Tibial nerve (tissue), 4 donors: ENCODE results near the gene A2M.

Source experiments
- EP300 ChIP-seq, 2 donors: sonication (generic); formaldehyde crosslinking; IDR thresholded peaks; one replicate each; pipeline ENCODE4 v1.6.1; 2017; ENCODE audit warnings: antibody characterized with exemption in 2 of 2, mild to moderate bottlenecking in 1 of 2
- POLR2A ChIP-seq, 2 donors: fragments of 450-650 bp; IDR thresholded peaks; one replicate each; pipeline ENCODE4 v1.6.1; 2017; ENCODE audit warnings: antibody characterized with exemption in 2 of 2, mild to moderate bottlenecking in 2 of 2, moderate library complexity in 2 of 2
- TF ChIP-seq, protein P1 (sequence below), 5 experiments: fragments of 200-600 bp in 3 of 5; fragments of 450-650 bp in 2 of 5; sonication (generic) in 3 of 5; IDR thresholded peaks; one replicate each; pipeline ENCODE4 v1.5.1; 2016 to 2019; ENCODE audit warnings: antibody characterized with exemption in 5 of 5, mild to moderate bottlenecking in 3 of 5, moderate library complexity in 2 of 5

DNA sequence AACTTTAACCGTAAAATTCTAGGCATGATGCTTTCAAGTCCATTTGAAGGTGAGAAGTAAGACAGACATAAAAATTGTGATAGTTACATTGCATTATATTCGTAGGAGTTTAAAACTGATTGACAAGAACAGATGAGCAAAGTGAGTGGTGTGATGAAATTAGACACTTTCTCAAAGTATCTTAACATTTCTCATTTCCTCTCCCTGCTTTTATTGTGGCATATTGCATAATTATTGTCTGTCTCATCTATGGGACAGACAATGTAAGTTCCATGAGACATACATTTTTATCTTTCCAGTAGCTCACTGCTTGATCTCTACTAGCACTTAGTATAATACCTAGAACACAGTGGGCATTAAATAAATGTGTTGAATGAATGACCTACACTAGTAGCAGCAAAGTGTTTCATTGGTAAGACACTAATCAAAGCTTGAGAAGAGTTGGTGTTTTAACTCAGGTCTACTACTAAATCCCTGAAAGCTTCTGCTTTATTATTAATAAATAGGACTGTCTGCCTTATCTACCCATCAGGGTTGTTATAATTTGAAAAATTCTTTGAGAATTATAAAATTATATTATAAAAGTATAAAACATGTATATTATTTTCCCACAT, 19.0 kb downstream of the A2M start:
- TF ChIP-seq EP300 (IDR thresholded peaks at IDR 0.05) (no peak), POLR2A (IDR thresholded peaks at IDR 0.05) (no peak)
- TF ChIP-seq, protein P1, sequence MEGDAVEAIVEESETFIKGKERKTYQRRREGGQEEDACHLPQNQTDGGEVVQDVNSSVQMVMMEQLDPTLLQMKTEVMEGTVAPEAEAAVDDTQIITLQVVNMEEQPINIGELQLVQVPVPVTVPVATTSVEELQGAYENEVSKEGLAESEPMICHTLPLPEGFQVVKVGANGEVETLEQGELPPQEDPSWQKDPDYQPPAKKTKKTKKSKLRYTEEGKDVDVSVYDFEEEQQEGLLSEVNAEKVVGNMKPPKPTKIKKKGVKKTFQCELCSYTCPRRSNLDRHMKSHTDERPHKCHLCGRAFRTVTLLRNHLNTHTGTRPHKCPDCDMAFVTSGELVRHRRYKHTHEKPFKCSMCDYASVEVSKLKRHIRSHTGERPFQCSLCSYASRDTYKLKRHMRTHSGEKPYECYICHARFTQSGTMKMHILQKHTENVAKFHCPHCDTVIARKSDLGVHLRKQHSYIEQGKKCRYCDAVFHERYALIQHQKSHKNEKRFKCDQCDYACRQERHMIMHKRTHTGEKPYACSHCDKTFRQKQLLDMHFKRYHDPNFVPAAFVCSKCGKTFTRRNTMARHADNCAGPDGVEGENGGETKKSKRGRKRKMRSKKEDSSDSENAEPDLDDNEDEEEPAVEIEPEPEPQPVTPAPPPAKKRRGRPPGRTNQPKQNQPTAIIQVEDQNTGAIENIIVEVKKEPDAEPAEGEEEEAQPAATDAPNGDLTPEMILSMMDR (IDR thresholded peaks at IDR 0.05) = no peak
